Panc1 (cell line): ENCODE results near the gene ADCY1. TPM values are rescaled to one million over a fixed set of nuclear protein-coding genes. Genes with fewer than 3 reads are reported as not detected.

Experiments used
- ATAC-seq: fragments of 200-7000 bp; cut with Tn5 transposase; 2 replicates; pipeline ENCODE4 v1.9.1; 2020; ENCODE audit warnings: mild to moderate bottlenecking, moderate library complexity
- BruUV-seq: library from RNA; stranded (reverse); fragments of 400-500 nt; replicated peaks from 2 replicates; lab custom pipeline; 2021; lab: Mats Ljungman, UMichigan
- CTCF ChIA-PET: fragments of 300-600 bp; sonication (Branson Sonifier 250); formaldehyde crosslinking; loops from one replicate; lab custom pipeline; 2022; ENCODE audit warnings: antibody characterized with exemption; lab: Charles Lee
- POLR2A ChIA-PET: fragments of 300-600 bp; sonication (Branson Sonifier 250); formaldehyde crosslinking; loops from one replicate; lab custom pipeline; 2022; ENCODE audit warnings: antibody characterized with exemption; lab: Charles Lee
- DNase-seq: peaks from one replicate; pipeline ENCODE4 v3.0.0-alpha.2; 2010; ENCODE audit warnings: low read depth, low spot score
- H3K27ac ChIP-seq: 2 replicates; pipeline ENCODE4 v1.5.1; 2011; ENCODE audit warnings: mild to moderate bottlenecking, low read length, inconsistent platforms
- H3K27me3 ChIP-seq: fragments of 200-500 bp; sonication (Bioruptor generic); 2 replicates; pipeline ENCODE4 v1.6.0; 2014; ENCODE audit warnings: low read length, inconsistent platforms; ENCODE audit not compliant: control insufficient read depth, insufficient read depth
- H3K36me3 ChIP-seq: fragments of 200-500 bp; sonication (Bioruptor generic); 2 replicates; pipeline ENCODE4 v1.5.1; 2014; ENCODE audit warnings: inconsistent platforms, mild to moderate bottlenecking, low read length, moderate library complexity; ENCODE audit not compliant: control insufficient read depth, insufficient read depth
- H3K4me1 ChIP-seq: 2 replicates; pipeline ENCODE4 v1.5.1; 2011; ENCODE audit warnings: inconsistent platforms, mild to moderate bottlenecking, low read length, moderate library complexity; ENCODE audit not compliant: control insufficient read depth, insufficient read depth
- H3K4me3 ChIP-seq, 2 experiments: 2 replicates each; pipeline ENCODE4 v1.5.1; 2011 to 2012; ENCODE audit warnings: low read depth in 2 of 2, low read length in 2 of 2, mild to moderate bottlenecking in 2 of 2, inconsistent platforms in 1 of 2, moderate library complexity in 1 of 2
- H3K9me3 ChIP-seq: fragments of 200-500 bp; sonication (Bioruptor generic); 2 replicates; pipeline ENCODE4 v1.5.1; 2014; ENCODE audit warnings: low read depth, mild to moderate bottlenecking, inconsistent platforms, low read length, moderate library complexity; ENCODE audit not compliant: control insufficient read depth, insufficient read depth
- POLR2AphosphoS5 ChIP-seq: IDR thresholded peaks from 2 replicates; pipeline ENCODE4 v1.6.1; 2012; ENCODE audit warnings: mild to moderate bottlenecking, low read depth, low read length, moderate library complexity
- SIN3A ChIP-seq: IDR thresholded peaks from 2 replicates; pipeline ENCODE4 v1.6.1; 2012; ENCODE audit warnings: low read depth, mild to moderate bottlenecking, low read length, moderate library complexity, borderline replicate concordance; ENCODE audit not compliant: insufficient read depth
- TCF7L2 ChIP-seq: IDR thresholded peaks from 2 replicates; pipeline ENCODE4 v1.6.1; 2011; ENCODE audit warnings: mild to moderate bottlenecking, low read depth, low read length, inconsistent platforms
- in situ Hi-C: cut with HindIII; loops from 2 replicates; pipeline ENCODE4 v1.10.0; 2016; ENCODE audit warnings: low sequenced_read_pairs, low pct_unique_long_range_greater_than_20kb
- intact Hi-C: fragments of 100-400 bp; cut with micrococcal nuclease; formaldehyde crosslinking; loops from one replicate; pipeline ENCODE4 v1.10.0; 2022; ENCODE audit not compliant: unreplicated experiment
- total RNA-seq: library from RNA; stranded (reverse); gene quantifications from one replicate; pipeline ENCODE4 v1.2.1, GENCODE V29; 2021; ENCODE audit not compliant: unreplicated experiment
- TF ChIP-seq, protein P1 (sequence below), 2 experiments: IDR thresholded peaks; 2 replicates each; pipeline ENCODE4 v1.6.1; 2011 to 2012; ENCODE audit warnings: low read depth in 2 of 2, control low read depth in 1 of 2, low read length in 1 of 2, mild to moderate bottlenecking in 1 of 2, moderate library complexity in 1 of 2; ENCODE audit not compliant: insufficient read depth in 1 of 2
- TF ChIP-seq, protein P2 (sequence below): fragments of 450-650 bp; IDR thresholded peaks from 2 replicates; pipeline ENCODE4 v1.5.1; 2017; ENCODE audit warnings: mild to moderate bottlenecking

ADCY1 gene
- total RNA-seq, 1 experiment from 2014 or later, result 2.1 TPM

DNA sequence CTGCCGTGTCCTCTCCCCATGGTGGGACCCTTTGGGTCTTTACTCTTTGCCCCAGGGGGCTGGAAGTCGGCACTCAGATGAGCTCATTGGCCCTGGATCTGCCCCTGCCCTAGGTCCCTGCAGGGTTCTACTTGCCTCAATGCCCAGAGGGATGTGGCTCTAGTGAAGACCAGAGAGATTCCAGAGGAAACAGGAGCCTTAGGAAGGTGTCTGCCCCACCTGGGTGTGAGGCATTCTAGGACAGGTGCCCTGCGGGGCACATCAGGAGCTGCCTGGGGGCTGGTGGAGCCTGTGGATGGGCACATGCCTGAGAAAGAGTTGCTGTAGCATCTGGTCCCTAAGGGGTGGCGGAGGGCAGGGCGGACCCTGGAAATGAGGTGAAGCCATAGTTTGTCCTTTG lies 128.6 kb downstream of the ADCY1 start:
- Histone ChIP-seq H3K4me1 (no peaks in the 10 kb centered on the region), H3K4me3 (no peak overlapping the region), H3K9me3 (no peaks in the 10 kb centered on the region), H3K27ac (no peak overlapping the region), H3K27me3 (peaks cover 48% of the 10 kb centered on the region), H3K36me3 (no peaks in the 10 kb centered on the region)
- DNase-seq (no peak), ATAC-seq (no peak)
- intact Hi-C loops, result no loop called here
- no TSS peak for BruUV-seq
- POLR2A ChIA-PET, result no interaction called here
- in situ Hi-C loops, result no loop called here
- CTCF ChIA-PET, result no interaction called here
- TF ChIP-seq TCF7L2, result no peak
- no peak for TF ChIP-seq SIN3A
- TF ChIP-seq, protein P1, sequence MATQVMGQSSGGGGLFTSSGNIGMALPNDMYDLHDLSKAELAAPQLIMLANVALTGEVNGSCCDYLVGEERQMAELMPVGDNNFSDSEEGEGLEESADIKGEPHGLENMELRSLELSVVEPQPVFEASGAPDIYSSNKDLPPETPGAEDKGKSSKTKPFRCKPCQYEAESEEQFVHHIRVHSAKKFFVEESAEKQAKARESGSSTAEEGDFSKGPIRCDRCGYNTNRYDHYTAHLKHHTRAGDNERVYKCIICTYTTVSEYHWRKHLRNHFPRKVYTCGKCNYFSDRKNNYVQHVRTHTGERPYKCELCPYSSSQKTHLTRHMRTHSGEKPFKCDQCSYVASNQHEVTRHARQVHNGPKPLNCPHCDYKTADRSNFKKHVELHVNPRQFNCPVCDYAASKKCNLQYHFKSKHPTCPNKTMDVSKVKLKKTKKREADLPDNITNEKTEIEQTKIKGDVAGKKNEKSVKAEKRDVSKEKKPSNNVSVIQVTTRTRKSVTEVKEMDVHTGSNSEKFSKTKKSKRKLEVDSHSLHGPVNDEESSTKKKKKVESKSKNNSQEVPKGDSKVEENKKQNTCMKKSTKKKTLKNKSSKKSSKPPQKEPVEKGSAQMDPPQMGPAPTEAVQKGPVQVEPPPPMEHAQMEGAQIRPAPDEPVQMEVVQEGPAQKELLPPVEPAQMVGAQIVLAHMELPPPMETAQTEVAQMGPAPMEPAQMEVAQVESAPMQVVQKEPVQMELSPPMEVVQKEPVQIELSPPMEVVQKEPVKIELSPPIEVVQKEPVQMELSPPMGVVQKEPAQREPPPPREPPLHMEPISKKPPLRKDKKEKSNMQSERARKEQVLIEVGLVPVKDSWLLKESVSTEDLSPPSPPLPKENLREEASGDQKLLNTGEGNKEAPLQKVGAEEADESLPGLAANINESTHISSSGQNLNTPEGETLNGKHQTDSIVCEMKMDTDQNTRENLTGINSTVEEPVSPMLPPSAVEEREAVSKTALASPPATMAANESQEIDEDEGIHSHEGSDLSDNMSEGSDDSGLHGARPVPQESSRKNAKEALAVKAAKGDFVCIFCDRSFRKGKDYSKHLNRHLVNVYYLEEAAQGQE (IDR thresholded peaks at IDR 0.05; ENCODE audit: insufficient read depth in 1 of 2, low read depth in 2 of 2, low read length in 1 of 2), result no peak
- TF ChIP-seq POLR2AphosphoS5, result no peak
- TF ChIP-seq, protein P2, sequence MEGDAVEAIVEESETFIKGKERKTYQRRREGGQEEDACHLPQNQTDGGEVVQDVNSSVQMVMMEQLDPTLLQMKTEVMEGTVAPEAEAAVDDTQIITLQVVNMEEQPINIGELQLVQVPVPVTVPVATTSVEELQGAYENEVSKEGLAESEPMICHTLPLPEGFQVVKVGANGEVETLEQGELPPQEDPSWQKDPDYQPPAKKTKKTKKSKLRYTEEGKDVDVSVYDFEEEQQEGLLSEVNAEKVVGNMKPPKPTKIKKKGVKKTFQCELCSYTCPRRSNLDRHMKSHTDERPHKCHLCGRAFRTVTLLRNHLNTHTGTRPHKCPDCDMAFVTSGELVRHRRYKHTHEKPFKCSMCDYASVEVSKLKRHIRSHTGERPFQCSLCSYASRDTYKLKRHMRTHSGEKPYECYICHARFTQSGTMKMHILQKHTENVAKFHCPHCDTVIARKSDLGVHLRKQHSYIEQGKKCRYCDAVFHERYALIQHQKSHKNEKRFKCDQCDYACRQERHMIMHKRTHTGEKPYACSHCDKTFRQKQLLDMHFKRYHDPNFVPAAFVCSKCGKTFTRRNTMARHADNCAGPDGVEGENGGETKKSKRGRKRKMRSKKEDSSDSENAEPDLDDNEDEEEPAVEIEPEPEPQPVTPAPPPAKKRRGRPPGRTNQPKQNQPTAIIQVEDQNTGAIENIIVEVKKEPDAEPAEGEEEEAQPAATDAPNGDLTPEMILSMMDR, result no peak

DNA sequence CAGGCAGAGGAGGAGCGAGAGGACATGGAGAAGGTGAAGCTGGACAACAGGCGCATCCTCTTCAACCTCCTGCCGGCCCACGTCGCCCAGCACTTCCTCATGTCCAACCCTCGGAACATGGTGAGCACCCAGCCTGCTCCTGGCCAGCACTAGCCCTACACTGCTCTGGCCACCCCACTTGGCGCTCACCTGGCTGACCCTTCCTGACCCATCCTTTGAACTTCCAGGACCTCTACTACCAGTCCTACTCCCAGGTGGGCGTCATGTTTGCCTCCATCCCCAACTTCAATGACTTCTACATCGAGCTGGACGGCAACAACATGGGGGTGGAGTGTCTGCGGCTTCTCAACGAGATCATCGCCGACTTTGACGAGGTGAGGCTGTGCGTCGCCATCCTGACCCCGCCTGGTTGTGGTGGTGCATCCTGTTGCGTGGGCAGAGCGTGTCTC lies 129.2 kb downstream of the ADCY1 start:
- ChIA-PET POLR2A (no interaction called here), CTCF (no interaction called here)
- ATAC-seq (no peak), DNase-seq (no peak)
- H3K4me3 ChIP-seq, result no peak overlapping the region
- H3K9me3 ChIP-seq, result no peaks in the 10 kb centered on the region
- TF ChIP-seq TCF7L2 (no peak), POLR2AphosphoS5 (no peak)
- peaks cover 52% of the 10 kb centered on the region for H3K27me3 ChIP-seq
- H3K4me1 ChIP-seq, result no peaks in the 10 kb centered on the region
- no peak overlapping the region for H3K27ac ChIP-seq
- BruUV-seq, result no TSS peak
- in situ Hi-C loops, result no loop called here
- intact Hi-C loops, result no loop called here
- H3K36me3 ChIP-seq, result no peaks in the 10 kb centered on the region

DNA sequence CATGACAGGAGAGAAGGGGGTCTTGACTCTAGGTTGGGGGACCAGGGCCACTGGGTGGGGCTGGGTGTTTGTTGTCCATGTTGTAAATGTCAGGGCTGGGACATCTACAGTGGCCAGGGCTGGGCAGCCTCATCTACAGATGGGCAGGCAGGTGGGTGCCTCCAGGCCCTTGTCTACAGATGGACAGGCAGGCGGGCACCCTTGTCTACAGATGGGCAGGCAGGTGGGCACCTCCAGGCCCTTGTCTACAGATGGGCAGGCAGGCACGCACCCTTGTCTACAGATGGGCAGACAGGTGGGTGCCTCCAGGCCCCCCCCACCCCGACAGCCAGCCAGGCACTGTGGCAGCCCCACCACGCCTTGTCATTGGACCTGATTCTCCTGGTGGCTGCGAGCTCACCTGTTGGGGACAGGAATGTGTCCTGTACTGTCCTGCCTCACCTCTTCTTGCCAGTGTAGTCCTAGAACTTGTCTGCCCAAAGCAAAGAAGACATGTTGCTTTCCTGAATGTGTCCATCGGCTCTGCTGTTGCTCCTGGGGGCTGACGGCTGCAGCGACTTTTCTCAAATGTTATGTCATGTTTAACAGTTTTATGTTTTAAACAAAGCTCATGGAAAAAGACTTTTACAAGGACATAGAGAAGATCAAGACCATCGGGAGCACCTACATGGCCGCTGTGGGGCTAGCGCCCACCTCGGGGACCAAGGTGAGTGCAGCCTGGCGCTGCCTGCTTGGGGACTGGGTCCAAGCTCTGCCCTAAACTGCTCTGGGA lies 129.9 kb downstream of the ADCY1 start:
- intact Hi-C loops, result no loop called here
- DNase-seq (no peak), ATAC-seq (no peak)
- in situ Hi-C loops, result no loop called here
- no peak for TF ChIP-seq TCF7L2
- no peak for TF ChIP-seq SIN3A
- TF ChIP-seq, protein P1 (IDR thresholded peaks at IDR 0.05; ENCODE audit: insufficient read depth in 1 of 2, low read depth in 2 of 2, low read length in 1 of 2), result no peak
- TF ChIP-seq, protein P2, result no peak
- TF ChIP-seq POLR2AphosphoS5, result no peak
- Histone ChIP-seq H3K27ac (no peak overlapping the region), H3K36me3 (no peaks in the 10 kb centered on the region), H3K27me3 (peaks cover 55% of the 10 kb centered on the region), H3K9me3 (no peaks in the 10 kb centered on the region), H3K4me1 (no peaks in the 10 kb centered on the region), H3K4me3 (no peak overlapping the region)
- ChIA-PET CTCF (no interaction called here), POLR2A (no interaction called here)
- BruUV-seq, result no TSS peak
